SK-N-SH treated with all-trans-retinoic acid at 6 μM for 48 hours (cell line): Measurements from ENCODE around the gene C2orf72.

ENCODE experiments used
- ATAC-seq: fragments of 200-7000 bp; cut with Tn5 transposase; 3 replicates; pipeline ENCODE4 v1.9.1; 2020; ENCODE audit warnings: mild to moderate bottlenecking, moderate library complexity
- ARNTL ChIP-seq: fragments of 450-650 bp; formaldehyde crosslinking; IDR thresholded peaks from 2 replicates; pipeline ENCODE4 v1.5.0; 2020; ENCODE audit warnings: low read depth, mild to moderate bottlenecking, moderate library complexity, borderline replicate concordance
- BACH2 ChIP-seq: fragments of 250-450 bp; sonication (Bioruptor Pico); IDR thresholded peaks from 2 replicates; pipeline ENCODE4 v1.9.0; 2021; ENCODE audit warnings: mild to moderate bottlenecking, borderline replicate concordance
- CREB5 ChIP-seq: fragments of 250-450 bp; sonication (Bioruptor Pico); IDR thresholded peaks from 2 replicates; pipeline ENCODE4 v1.5.1; 2020; ENCODE audit warnings: low read depth, mild to moderate bottlenecking, moderate library complexity
- CSDC2 ChIP-seq: fragments of 250-450 bp; sonication (Bioruptor Pico); IDR thresholded peaks from 2 replicates; pipeline ENCODE4 v1.5.0; 2020; ENCODE audit warnings: mild to moderate bottlenecking, moderate library complexity
- CSRNP3 ChIP-seq: fragments of 250-450 bp; sonication (Bioruptor Pico); IDR thresholded peaks from 2 replicates; pipeline ENCODE4 v1.5.1; 2021; ENCODE audit warnings: mild to moderate bottlenecking, moderate library complexity
- ESRRG ChIP-seq: fragments of 250-450 bp; sonication (Bioruptor Pico); IDR thresholded peaks from 2 replicates; pipeline ENCODE4 v1.6.1; 2021; ENCODE audit warnings: mild to moderate bottlenecking
- GLIS3 ChIP-seq: fragments of 250-450 bp; sonication (Bioruptor Pico); IDR thresholded peaks from 2 replicates; pipeline ENCODE4 v1.5.0; 2020; ENCODE audit warnings: mild to moderate bottlenecking, moderate library complexity
- ISL1 ChIP-seq: fragments of 250-450 bp; sonication (Bioruptor Pico); IDR thresholded peaks from 2 replicates; pipeline ENCODE4 v2.1.2; 2022; ENCODE audit warnings: mild to moderate bottlenecking, moderate library complexity
- OSR1 ChIP-seq: fragments of 250-450 bp; sonication (Bioruptor Pico); IDR thresholded peaks from 2 replicates; pipeline ENCODE4 v1.8.0; 2022; ENCODE audit warnings: moderate library complexity, mild to moderate bottlenecking, inconsistent platforms
- PATZ1 ChIP-seq: fragments of 250-450 bp; sonication (Bioruptor Pico); IDR thresholded peaks from 2 replicates; pipeline ENCODE4 v1.8.0; 2020; ENCODE audit warnings: mild to moderate bottlenecking, moderate library complexity, borderline replicate concordance
- POU6F1 ChIP-seq: fragments of 250-450 bp; sonication (Bioruptor Pico); IDR thresholded peaks from 2 replicates; pipeline ENCODE4 v1.8.0; 2021; ENCODE audit warnings: low read depth, mild to moderate bottlenecking, moderate library complexity, borderline replicate concordance
- PPARA ChIP-seq: fragments of 250-450 bp; sonication (Bioruptor Pico); IDR thresholded peaks from 2 replicates; pipeline ENCODE4 v1.5.0; 2020; ENCODE audit warnings: mild to moderate bottlenecking, borderline replicate concordance
- RARB ChIP-seq: fragments of 250-450 bp; sonication (Bioruptor Pico); IDR thresholded peaks from 2 replicates; pipeline ENCODE4 v1.8.0; 2021; ENCODE audit warnings: mild to moderate bottlenecking, moderate library complexity
- SNAI2 ChIP-seq: fragments of 250-450 bp; sonication (Bioruptor Pico); IDR thresholded peaks from 2 replicates; pipeline ENCODE4 v1.5.0; 2020; ENCODE audit warnings: mild to moderate bottlenecking, moderate library complexity
- TCF4 ChIP-seq: fragments of 250-450 bp; sonication (Bioruptor Pico); IDR thresholded peaks from 2 replicates; pipeline ENCODE4 v1.8.0; 2021; ENCODE audit warnings: mild to moderate bottlenecking, moderate library complexity, borderline replicate concordance
- TOX ChIP-seq: fragments of 250-450 bp; sonication (Bioruptor Pico); IDR thresholded peaks from 2 replicates; pipeline ENCODE4 v1.8.0; 2021; ENCODE audit warnings: mild to moderate bottlenecking, moderate library complexity, borderline replicate concordance
- TSHZ2 ChIP-seq: fragments of 250-450 bp; sonication (Bioruptor Pico); IDR thresholded peaks from 2 replicates; pipeline ENCODE4 v1.5.0; 2020; ENCODE audit warnings: mild to moderate bottlenecking, moderate library complexity
- ZC3H10 ChIP-seq: fragments of 250-450 bp; sonication (Bioruptor Pico); IDR thresholded peaks from 2 replicates; pipeline ENCODE4 v1.5.1; 2021; ENCODE audit warnings: mild to moderate bottlenecking, moderate library complexity
- ZFP30 ChIP-seq: fragments of 450-650 bp; formaldehyde crosslinking; IDR thresholded peaks from 2 replicates; pipeline ENCODE4 v1.5.0; 2022; ENCODE audit warnings: mild to moderate bottlenecking, moderate library complexity
- ZNF565 ChIP-seq: fragments of 450-650 bp; formaldehyde crosslinking; conservative IDR thresholded peaks from 2 replicates; pipeline ENCODE4 v1.5.0; 2020; ENCODE audit warnings: low read depth, mild to moderate bottlenecking, moderate library complexity
- ZNF70 ChIP-seq: fragments of 450-650 bp; formaldehyde crosslinking; IDR thresholded peaks from 2 replicates; pipeline ENCODE4 v1.5.0; 2020; ENCODE audit warnings: mild to moderate bottlenecking, moderate library complexity
- ZNF8 ChIP-seq: fragments of 450-650 bp; formaldehyde crosslinking; IDR thresholded peaks from 2 replicates; pipeline ENCODE4 v1.5.0; 2020; ENCODE audit warnings: mild to moderate bottlenecking, moderate library complexity

C2orf72 gene

GRCh38 chr2:230999477-230999876, 37.8 kb upstream of the C2orf72 start:
- no peak for ATAC-seq
- no peak for TF ChIP-seq ARNTL (CRISPR knock-in tag)
- TF ChIP-seq CSDC2 (CRISPR knock-in tag) = no peak
- no peak for TF ChIP-seq CREB5 (CRISPR knock-in tag)
- TF ChIP-seq ISL1 = no peak
- no peak for TF ChIP-seq ZNF565
- TF ChIP-seq PPARA (CRISPR knock-in tag) = no peak
- TF ChIP-seq ESRRG (CRISPR knock-in tag) = no peak
- TF ChIP-seq CSRNP3 = no peak
- no peak for TF ChIP-seq RARB
- TF ChIP-seq ZC3H10 (CRISPR knock-in tag) = no peak
- TF ChIP-seq ZNF8 (CRISPR knock-in tag) = no peak
- TF ChIP-seq SNAI2 (CRISPR knock-in tag) = no peak
- TF ChIP-seq ZNF70 (CRISPR knock-in tag) = no peak
- no peak for TF ChIP-seq OSR1
- no peak for TF ChIP-seq ZFP30 (CRISPR knock-in tag)
- no peak for TF ChIP-seq TCF4 (CRISPR knock-in tag)

- TF ChIP-seq SNAI2 (CRISPR knock-in tag) (no peak), TOX (CRISPR knock-in tag) (no peak), CREB5 (CRISPR knock-in tag) (no peak), CSRNP3 (no peak), OSR1 (no peak), ISL1 (no peak), BACH2 (CRISPR knock-in tag) (no peak), GLIS3 (CRISPR knock-in tag) (no peak), PATZ1 (no peak), ZNF8 (CRISPR knock-in tag) (no peak), RARB (no peak), ZC3H10 (CRISPR knock-in tag) (no peak), ZFP30 (CRISPR knock-in tag) (no peak), CSDC2 (CRISPR knock-in tag) (no peak), TCF4 (CRISPR knock-in tag) (no peak), ZNF565 (no peak), PPARA (CRISPR knock-in tag) (no peak), POU6F1 (CRISPR knock-in tag) (no peak), ZNF70 (CRISPR knock-in tag) (no peak), TSHZ2 (CRISPR knock-in tag) (no peak)
- ATAC-seq = peak; percentile 55; the same call in 2 of the 3 replicates
Measured at GRCh38 chr2:231000211-231000904, 37.0 kb upstream of the C2orf72 start.
